Loucy (cell line): Measurements from ENCODE around the gene UNC13B.

Source experiments
- CTCF ChIP-seq: fragments of 200-600 bp; sonication (generic); conservative IDR thresholded peaks from 2 replicates; pipeline ENCODE4 v1.5.1; 2014; ENCODE audit warnings: mild to moderate bottlenecking, antibody characterized with exemption, low read length
- EZH2phosphoT487 ChIP-seq: fragments of 200-600 bp; IDR thresholded peaks from 2 replicates; pipeline ENCODE4 v1.6.1; 2018; ENCODE audit warnings: antibody characterized with exemption, mild to moderate bottlenecking, moderate library complexity, borderline replicate concordance

DNA sequence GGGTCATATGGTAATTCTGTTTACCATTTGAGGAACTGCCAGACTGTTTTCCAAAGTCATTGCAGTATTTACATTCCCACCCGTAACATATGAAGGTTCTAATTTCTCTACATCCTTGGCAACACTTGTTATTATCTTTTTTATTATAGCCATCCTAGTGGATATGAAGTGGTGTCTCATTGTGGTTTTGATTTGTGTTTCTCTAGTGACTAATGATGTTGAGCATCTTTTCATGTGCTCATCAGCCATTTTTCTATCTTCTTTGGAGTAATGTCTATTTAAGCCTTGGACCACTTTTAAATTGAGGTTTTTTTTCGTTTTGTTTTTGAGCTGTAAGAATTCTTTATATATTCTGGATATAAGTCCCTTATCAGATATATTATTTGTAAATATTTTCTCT lies 195.3 kb downstream of the UNC13B start:
- TF ChIP-seq CTCF (no peak), EZH2phosphoT487 (no peak)
